Suprapubic skin (tissue), 3 donors: ENCODE results near the gene PARVA.

Experiments
- POLR2A ChIP-seq, 2 donors: fragments of 450-650 bp; IDR thresholded peaks; one replicate each; pipeline ENCODE4 v1.6.1; 2017; ENCODE audit warnings: antibody characterized with exemption in 2 of 2, mild to moderate bottlenecking in 2 of 2, moderate library complexity in 2 of 2
- TF ChIP-seq, protein P1 (sequence below), 2 donors: fragments of 200-600 bp in 1 of 2; fragments of 450-650 bp in 1 of 2; sonication (generic) in 1 of 2; IDR thresholded peaks; one replicate each; pipeline ENCODE4 v1.5.1; 2016 to 2019; ENCODE audit warnings: antibody characterized with exemption in 2 of 2, mild to moderate bottlenecking in 1 of 2, moderate library complexity in 1 of 2

DNA sequence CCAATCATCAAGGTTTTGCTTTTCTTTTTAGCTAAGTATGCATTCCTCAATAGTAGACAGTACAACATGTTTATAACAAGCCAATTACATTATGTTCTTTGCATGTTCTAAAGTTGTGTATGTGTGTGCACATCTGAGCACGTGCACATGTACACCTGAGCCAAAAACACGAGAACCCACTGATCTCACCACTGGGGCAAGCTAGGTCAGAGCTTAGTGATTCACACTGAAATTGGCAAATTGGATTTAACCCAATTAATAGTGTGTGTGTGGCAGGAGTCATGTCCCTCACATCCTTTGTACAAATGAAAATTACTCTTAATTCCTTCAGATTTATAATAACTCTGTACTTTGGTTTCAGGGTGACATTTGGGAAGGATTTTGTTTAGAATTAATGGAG lies 151.1 kb downstream of the PARVA start:
- TF ChIP-seq, protein P1, sequence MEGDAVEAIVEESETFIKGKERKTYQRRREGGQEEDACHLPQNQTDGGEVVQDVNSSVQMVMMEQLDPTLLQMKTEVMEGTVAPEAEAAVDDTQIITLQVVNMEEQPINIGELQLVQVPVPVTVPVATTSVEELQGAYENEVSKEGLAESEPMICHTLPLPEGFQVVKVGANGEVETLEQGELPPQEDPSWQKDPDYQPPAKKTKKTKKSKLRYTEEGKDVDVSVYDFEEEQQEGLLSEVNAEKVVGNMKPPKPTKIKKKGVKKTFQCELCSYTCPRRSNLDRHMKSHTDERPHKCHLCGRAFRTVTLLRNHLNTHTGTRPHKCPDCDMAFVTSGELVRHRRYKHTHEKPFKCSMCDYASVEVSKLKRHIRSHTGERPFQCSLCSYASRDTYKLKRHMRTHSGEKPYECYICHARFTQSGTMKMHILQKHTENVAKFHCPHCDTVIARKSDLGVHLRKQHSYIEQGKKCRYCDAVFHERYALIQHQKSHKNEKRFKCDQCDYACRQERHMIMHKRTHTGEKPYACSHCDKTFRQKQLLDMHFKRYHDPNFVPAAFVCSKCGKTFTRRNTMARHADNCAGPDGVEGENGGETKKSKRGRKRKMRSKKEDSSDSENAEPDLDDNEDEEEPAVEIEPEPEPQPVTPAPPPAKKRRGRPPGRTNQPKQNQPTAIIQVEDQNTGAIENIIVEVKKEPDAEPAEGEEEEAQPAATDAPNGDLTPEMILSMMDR (IDR thresholded peaks at IDR 0.05) = no peak
- no peak for TF ChIP-seq POLR2A (IDR thresholded peaks at IDR 0.05)
